Activated B cell treated with CpG ODN at 0.5 μM for 24 hours (primary cell): ENCODE results near the gene UGT1A10. TPM values are rescaled to one million over a fixed set of nuclear protein-coding genes. Genes with fewer than 3 reads are reported as not detected.

Source experiments
- ATAC-seq: fragments of 200-7000 bp; cut with Tn5 transposase; one replicate; pipeline ENCODE4 v1.10.0; 2021; ENCODE audit warnings: low read depth, mild to moderate bottlenecking, moderate library complexity
- CTCF ChIA-PET: fragments of 350-600 bp; sonication (Branson Sonifier 250); formaldehyde crosslinking; loops from one replicate; lab custom pipeline; 2021; ENCODE audit warnings: antibody characterized with exemption; lab: Charles Lee
- POLR2A ChIA-PET: fragments of 350-600 bp; sonication (Branson Sonifier 250); formaldehyde crosslinking; loops from one replicate; lab custom pipeline; 2021; ENCODE audit warnings: antibody characterized with exemption; lab: Charles Lee
- DNase-seq: peaks from one replicate; pipeline ENCODE4 v3.0.0; 2022
- H3K27ac Mint-ChIP-seq: one replicate; pipeline ENCODE4 v1.8.0; 2020; ENCODE audit warnings: mixed read lengths
- H3K27me3 Mint-ChIP-seq: one replicate; pipeline ENCODE4 v1.8.0; 2021; ENCODE audit warnings: mixed read lengths
- H3K36me3 Mint-ChIP-seq: one replicate; pipeline ENCODE4 v1.8.0; 2021; ENCODE audit warnings: low read depth, mixed read lengths
- H3K4me1 Mint-ChIP-seq: one replicate; pipeline ENCODE4 v1.8.0; 2021; ENCODE audit warnings: mixed read lengths
- H3K4me3 Mint-ChIP-seq: one replicate; pipeline ENCODE4 v1.8.0; 2020; ENCODE audit warnings: mild to moderate bottlenecking, mixed read lengths
- H3K9me3 Mint-ChIP-seq: one replicate; pipeline ENCODE4 v1.8.0; 2020; ENCODE audit warnings: mixed read lengths
- intact Hi-C: fragments of 100-400 bp; cut with micrococcal nuclease; formaldehyde crosslinking; loops from one replicate; pipeline ENCODE4 v1.15.1; 2024
- total RNA-seq: library from RNA; stranded (reverse); gene quantifications from 2 replicates; pipeline ENCODE4 v1.2.3, GENCODE V29; 2022
- TF ChIP-seq, protein P1 (sequence below): fragments of 200-600 bp; IDR thresholded peaks from one replicate; pipeline ENCODE4 v1.8.0; 2022; ENCODE audit warnings: antibody characterized with exemption, mild to moderate bottlenecking

The UGT1A10 gene
- total RNA-seq, 1 donor from 2014 or later = not detected

DNA sequence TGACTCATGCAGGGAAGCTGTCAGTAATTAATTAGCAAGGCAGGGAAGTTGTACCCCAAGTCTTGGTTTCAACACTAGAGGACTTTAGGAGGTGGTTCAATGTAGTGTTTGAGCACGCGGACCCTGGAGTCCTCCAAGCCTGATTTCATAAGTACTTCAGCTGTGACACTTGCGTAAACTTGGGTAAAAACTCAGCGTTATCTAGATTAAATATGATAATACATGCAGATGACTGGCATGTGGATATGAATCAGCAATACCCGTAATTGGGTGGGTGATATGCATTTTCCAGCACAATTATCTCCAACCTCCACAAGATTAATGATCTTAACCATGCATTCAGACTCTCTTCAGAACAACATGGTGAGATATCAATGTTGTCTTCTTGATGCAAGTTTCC lies 50.7 kb downstream of the UGT1A10 start:
- no peak for DNase-seq
- Mint-ChIP-seq H3K27me3 (peaks cover 6% of the 10 kb centered on the region), H3K4me1 (peaks cover 12% of the 10 kb centered on the region), H3K27ac (no peak overlapping the region), H3K36me3 (no peaks in the 10 kb centered on the region), H3K9me3 (no peaks in the 10 kb centered on the region), H3K4me3 (no peak overlapping the region)
- ChIA-PET POLR2A (no interaction called here), CTCF (no interaction called here)
- TF ChIP-seq, protein P1, sequence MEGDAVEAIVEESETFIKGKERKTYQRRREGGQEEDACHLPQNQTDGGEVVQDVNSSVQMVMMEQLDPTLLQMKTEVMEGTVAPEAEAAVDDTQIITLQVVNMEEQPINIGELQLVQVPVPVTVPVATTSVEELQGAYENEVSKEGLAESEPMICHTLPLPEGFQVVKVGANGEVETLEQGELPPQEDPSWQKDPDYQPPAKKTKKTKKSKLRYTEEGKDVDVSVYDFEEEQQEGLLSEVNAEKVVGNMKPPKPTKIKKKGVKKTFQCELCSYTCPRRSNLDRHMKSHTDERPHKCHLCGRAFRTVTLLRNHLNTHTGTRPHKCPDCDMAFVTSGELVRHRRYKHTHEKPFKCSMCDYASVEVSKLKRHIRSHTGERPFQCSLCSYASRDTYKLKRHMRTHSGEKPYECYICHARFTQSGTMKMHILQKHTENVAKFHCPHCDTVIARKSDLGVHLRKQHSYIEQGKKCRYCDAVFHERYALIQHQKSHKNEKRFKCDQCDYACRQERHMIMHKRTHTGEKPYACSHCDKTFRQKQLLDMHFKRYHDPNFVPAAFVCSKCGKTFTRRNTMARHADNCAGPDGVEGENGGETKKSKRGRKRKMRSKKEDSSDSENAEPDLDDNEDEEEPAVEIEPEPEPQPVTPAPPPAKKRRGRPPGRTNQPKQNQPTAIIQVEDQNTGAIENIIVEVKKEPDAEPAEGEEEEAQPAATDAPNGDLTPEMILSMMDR = no peak
- ATAC-seq = no peak
- intact Hi-C loops = no loop called here

DNA sequence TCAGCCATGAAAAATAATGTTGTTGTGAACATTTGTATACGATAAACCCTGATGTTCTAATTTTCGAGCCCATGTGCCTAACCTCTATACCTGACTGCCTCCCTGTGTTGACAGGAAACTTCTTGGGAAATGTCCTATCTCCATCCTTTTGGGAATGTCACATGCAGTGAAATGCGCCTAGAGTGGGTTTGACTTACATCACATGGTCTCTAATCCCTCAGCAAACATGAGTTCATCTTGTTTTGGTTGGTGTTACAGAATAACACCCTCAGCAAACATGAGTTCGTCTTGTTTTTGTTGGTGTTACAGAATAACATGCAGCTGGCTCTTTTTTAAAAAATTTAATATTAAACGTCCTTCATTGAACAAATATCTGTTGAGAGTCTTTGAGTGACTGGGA lies 52.1 kb downstream of the UGT1A10 start:
- no peak for ATAC-seq
- DNase-seq = no peak
- intact Hi-C loops = no loop called here
- TF ChIP-seq, protein P1 = no peak
- POLR2A ChIA-PET = no interaction called here
- peaks cover 6% of the 10 kb centered on the region for H3K27me3 Mint-ChIP-seq
- H3K9me3 Mint-ChIP-seq = no peaks in the 10 kb centered on the region
- no peaks in the 10 kb centered on the region for H3K4me1 Mint-ChIP-seq
- no peak overlapping the region for H3K27ac Mint-ChIP-seq
- CTCF ChIA-PET = no interaction called here
- no peaks in the 10 kb centered on the region for H3K36me3 Mint-ChIP-seq
- no peak overlapping the region for H3K4me3 Mint-ChIP-seq

DNA sequence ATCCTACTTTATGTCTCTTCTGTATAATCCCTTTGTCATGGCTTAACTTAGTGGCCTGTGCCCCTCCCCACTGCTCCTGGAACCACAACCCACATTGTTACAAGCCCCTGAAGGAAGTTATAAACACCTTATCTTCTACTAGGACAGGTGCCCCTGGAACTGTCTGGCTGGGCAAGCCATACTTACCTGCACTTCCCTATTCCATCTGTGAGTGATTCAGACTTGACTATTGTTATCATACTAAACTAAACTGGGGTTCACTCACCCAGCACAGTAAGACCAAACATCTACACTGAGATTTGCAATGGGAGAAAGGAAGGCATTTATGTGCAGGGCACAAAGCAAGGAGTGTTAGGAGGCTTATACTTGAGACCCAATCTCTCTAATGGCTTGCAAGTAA lies 52.8 kb downstream of the UGT1A10 start:
- DNase-seq (no peak), ATAC-seq (no peak)
- ChIA-PET POLR2A (no interaction called here), CTCF (no interaction called here)
- Mint-ChIP-seq H3K27me3 (peaks cover 6% of the 10 kb centered on the region), H3K9me3 (no peaks in the 10 kb centered on the region), H3K4me3 (no peak overlapping the region), H3K27ac (no peak overlapping the region), H3K36me3 (no peaks in the 10 kb centered on the region), H3K4me1 (no peaks in the 10 kb centered on the region)
- TF ChIP-seq, protein P1 = no peak
- intact Hi-C loops = no loop called here

DNA sequence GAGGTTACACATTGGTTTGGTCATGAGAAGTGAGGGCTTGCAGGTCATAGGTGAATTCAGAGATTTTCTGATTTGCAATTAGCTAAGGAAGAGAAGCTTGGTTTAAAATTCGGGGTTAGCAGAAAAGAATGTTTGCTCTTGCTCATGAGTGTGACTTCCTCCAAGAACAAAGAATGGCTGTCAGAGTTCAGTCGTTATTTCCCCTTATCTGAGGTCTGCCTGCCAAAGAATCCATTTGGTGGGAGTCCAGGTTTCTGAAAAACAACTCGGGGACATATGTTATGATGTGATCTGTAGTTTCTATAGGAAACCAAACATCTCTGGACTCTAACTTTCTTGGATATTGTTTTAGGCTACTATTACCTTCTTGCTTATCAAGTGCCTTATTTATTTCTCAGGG lies 53.3 kb downstream of the UGT1A10 start:
- intact Hi-C loops = no loop called here
- TF ChIP-seq, protein P1 = no peak
- H3K27ac Mint-ChIP-seq = no peak overlapping the region
- ChIA-PET CTCF (no interaction called here), POLR2A (no interaction called here)
- no peak overlapping the region for H3K4me3 Mint-ChIP-seq
- peaks cover 6% of the 10 kb centered on the region for H3K27me3 Mint-ChIP-seq
- no peaks in the 10 kb centered on the region for H3K36me3 Mint-ChIP-seq
- ATAC-seq (no peak), DNase-seq (no peak)
- H3K9me3 Mint-ChIP-seq = no peaks in the 10 kb centered on the region
- H3K4me1 Mint-ChIP-seq = no peaks in the 10 kb centered on the region

DNA sequence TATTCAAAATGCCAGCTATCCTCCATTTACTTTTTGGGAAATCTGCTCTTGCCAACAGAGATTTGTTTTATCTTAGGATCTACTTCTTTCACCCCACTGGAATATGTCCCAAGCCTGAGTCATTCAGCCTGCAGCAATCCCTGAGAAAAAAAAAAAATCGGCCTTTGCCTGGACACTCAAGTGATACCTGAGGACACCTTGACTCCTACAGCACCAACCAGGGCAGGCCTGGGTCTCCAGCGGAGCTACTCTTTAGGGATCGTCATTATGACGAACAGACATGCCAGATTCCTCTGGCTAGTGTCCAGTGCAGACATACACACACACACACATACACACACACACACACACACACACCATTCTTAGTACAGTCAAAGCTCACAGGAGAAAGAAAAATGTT lies 54.2 kb downstream of the UGT1A10 start:
- no peak overlapping the region for H3K4me3 Mint-ChIP-seq
- ChIA-PET CTCF (no interaction called here), POLR2A (interaction anchor here (0.7 kb wide), 1 partner anchor 13 kb away, joined by 3 read pairs; no protein-coding TSS in a partner anchor)
- ATAC-seq (no peak), DNase-seq (no peak)
- intact Hi-C loops = no loop called here
- no peaks in the 10 kb centered on the region for H3K4me1 Mint-ChIP-seq
- peaks cover 6% of the 10 kb centered on the region for H3K27me3 Mint-ChIP-seq
- TF ChIP-seq, protein P1 = no peak
- no peaks in the 10 kb centered on the region for H3K36me3 Mint-ChIP-seq
- H3K27ac Mint-ChIP-seq = no peak overlapping the region
- no peaks in the 10 kb centered on the region for H3K9me3 Mint-ChIP-seq
